ENCODE measurements around the gene LDB3.

The LDB3 gene

GRCh38 chr10:86650151-86650550, 18.2 kb upstream of the LDB3 start:
- DNase-seq (ENCODE audit: low read depth in 2 of 2, low spot score in 1 of 2), result no peak

- DNase-seq (ENCODE audit: low read depth in 2 of 2, low spot score in 1 of 2), result no peak
Observed at GRCh38 chr10:86651021-86651471, 17.3 kb upstream of the LDB3 start.

GRCh38 chr10:86651631-86652331, 16.5 kb upstream of the LDB3 start:
- DNase-seq (ENCODE audit: low read depth in 2 of 2, low spot score in 1 of 2), result no peak

- no peak for DNase-seq (ENCODE audit: low read depth in 2 of 2, low spot score in 1 of 2)
Observed at GRCh38 chr10:86652361-86653202, 15.7 kb upstream of the LDB3 start.

- no peak for DNase-seq (ENCODE audit: low read depth in 2 of 2, low spot score in 1 of 2)
Observed at GRCh38 chr10:86653379-86653778, 14.9 kb upstream of the LDB3 start.

GRCh38 chr10:86653987-86654386, 14.3 kb upstream of the LDB3 start:
- DNase-seq (ENCODE audit: low read depth in 2 of 2, low spot score in 1 of 2), result no peak

GRCh38 chr10:86654411-86655172, 13.7 kb upstream of the LDB3 start, which contains the start of gene OPN4:
Gene OPN4 (plus strand): TSS chr10:86654547. CDS start chr10:86654784, 237 bp downstream.
- DNase-seq (ENCODE audit: low read depth in 2 of 2, low spot score in 1 of 2), result no peak

GRCh38 chr10:86655173-86655540, 13.2 kb upstream of the LDB3 start:
- no peak for DNase-seq (ENCODE audit: low read depth in 2 of 2, low spot score in 1 of 2)

GRCh38 chr10:86655596-86655995, 12.7 kb upstream of the LDB3 start:
- no peak for DNase-seq (ENCODE audit: low read depth in 2 of 2, low spot score in 1 of 2)

- no peak for DNase-seq (ENCODE audit: low read depth in 2 of 2, low spot score in 1 of 2)
Observed at GRCh38 chr10:86657011-86657395, 11.3 kb upstream of the LDB3 start.

GRCh38 chr10:86657396-86658011, 10.8 kb upstream of the LDB3 start:
- DNase-seq (ENCODE audit: low read depth in 2 of 2, low spot score in 1 of 2), result no peak

GRCh38 chr10:86658261-86658741, 10.0 kb upstream of the LDB3 start:
- no peak for DNase-seq (ENCODE audit: low read depth in 2 of 2, low spot score in 1 of 2)

- no peak for DNase-seq (ENCODE audit: low read depth in 2 of 2, low spot score in 1 of 2)
Observed at GRCh38 chr10:86658751-86659150, 9.6 kb upstream of the LDB3 start.

GRCh38 chr10:86659161-86659691, 9.1 kb upstream of the LDB3 start:
- DNase-seq (ENCODE audit: low read depth in 2 of 2, low spot score in 1 of 2), result no peak

GRCh38 chr10:86659721-86660453, 8.4 kb upstream of the LDB3 start:
- no peak for DNase-seq (ENCODE audit: low read depth in 2 of 2, low spot score in 1 of 2)

- DNase-seq (ENCODE audit: low read depth in 2 of 2, low spot score in 1 of 2), result no peak
Observed at GRCh38 chr10:86661161-86662025, 6.9 kb upstream of the LDB3 start.

GRCh38 chr10:86662186-86663045, 5.9 kb upstream of the LDB3 start:
- DNase-seq (ENCODE audit: low read depth in 2 of 2, low spot score in 1 of 2), result no peak

- DNase-seq (ENCODE audit: low read depth in 2 of 2, low spot score in 1 of 2), result no peak
Observed at GRCh38 chr10:86663046-86663345, 5.3 kb upstream of the LDB3 start.
